NCI-H69 (cell line): ENCODE data around the gene ZCWPW1.

Experiments
- DNase-seq: peaks from one replicate; lab custom pipeline; 2025; lab: John Stamatoyannopoulos, UW

ZCWPW1 gene

DNA sequence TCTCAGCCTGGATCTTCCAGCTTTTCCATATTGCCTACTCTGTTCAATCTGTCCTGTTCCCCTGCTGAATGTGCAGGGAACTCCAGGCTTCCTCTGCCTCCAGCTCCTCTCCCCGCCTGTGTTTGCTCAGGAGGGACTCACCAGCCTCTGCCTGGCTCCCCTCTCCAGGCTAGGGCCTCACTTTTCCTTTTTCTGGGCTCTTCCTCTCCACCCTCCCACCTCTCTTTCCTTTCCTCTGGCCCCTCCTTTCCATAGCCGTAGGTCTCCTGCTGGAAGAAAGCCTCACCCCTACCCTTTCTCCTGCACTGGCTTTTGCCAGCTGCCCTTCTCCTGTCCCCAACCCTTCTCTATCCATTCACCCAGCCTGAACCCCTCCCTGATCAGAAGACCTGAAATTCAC lies 30.3 kb downstream of the ZCWPW1 start:
- no peak for DNase-seq

DNA sequence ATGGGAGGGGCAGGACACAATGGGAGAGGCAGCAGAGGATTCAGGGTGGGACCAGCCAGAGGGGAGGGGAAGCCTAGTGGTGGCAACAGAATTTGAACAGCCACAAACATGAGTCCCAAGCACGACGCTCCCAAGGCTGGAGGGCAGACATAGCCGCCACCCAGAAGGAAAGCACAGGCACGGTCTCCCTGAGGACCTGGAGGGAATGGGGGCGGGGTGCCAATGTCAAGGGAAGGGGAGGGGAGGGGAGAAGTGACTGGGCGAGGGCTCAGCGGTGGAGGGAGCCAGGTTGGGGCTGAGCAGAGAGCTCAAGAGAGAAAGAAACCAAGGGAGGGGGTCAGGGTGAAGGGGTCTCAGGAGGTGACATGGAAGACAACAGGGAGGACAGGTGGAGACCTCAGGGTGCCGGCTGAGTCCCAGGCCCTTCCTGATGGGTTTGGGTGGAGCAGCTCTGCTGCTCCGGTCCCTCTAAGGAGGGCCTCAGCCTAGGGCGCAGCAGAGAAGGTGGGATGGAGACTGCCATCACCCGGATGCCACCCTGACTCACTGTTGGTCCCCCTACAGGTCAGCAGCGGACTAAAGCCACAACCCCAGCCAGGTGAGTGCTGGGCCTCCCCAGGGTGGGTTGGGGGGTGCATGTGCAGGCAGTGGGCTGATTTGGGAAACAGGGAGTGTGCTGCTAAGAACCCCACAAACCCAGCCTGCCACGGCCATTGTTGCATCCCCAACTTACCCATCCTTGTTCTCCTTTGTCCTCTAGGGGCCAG lies 31.0 kb downstream of the ZCWPW1 start:
- no peak for DNase-seq

DNA sequence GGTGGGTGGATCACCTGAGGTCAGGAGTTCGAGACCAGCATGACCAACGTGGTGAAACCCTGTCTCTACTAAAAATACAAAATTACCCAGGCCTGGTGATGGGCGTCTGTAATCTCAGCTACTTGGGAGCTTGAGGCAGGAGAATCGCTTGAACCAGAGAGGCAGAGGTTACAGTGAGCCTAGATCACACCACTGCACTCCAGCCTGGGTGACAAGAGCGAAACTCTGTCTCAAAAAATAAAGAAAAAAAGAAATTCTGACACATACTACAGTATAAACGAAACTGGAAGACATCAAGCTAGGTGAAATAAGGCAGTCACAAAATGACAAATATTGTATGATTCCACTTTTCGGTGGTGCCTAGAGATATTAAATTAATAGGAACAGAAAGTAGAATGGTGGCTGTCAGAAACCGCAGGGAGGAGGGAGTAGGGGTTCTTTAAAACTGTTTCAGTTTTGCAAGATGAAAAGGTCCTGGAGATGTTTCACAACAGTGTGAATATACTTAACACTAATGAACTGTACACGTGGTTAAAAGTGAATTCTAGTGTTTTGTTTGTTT lies 32.0 kb downstream of the ZCWPW1 start:
- DNase-seq = no peak

DNA sequence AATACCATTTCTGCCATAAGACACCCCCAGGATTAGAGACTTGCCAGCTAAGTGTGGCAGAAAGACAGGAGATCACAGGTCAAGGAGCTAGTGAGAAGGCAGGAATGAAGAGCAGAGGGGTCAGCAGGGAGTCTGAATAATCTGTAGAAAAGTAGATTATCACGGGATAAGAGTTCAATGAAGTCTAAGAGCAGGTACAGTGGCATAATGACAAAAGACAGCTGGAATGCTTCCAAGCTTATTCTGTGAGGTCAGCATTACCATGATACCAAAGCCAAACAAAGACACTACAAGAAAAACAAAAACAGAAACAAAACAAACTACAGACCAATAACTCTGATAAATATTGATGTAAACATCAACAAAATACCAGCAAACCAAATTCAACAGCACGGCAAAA lies 34.4 kb downstream of the ZCWPW1 start:
- DNase-seq = no peak

DNA sequence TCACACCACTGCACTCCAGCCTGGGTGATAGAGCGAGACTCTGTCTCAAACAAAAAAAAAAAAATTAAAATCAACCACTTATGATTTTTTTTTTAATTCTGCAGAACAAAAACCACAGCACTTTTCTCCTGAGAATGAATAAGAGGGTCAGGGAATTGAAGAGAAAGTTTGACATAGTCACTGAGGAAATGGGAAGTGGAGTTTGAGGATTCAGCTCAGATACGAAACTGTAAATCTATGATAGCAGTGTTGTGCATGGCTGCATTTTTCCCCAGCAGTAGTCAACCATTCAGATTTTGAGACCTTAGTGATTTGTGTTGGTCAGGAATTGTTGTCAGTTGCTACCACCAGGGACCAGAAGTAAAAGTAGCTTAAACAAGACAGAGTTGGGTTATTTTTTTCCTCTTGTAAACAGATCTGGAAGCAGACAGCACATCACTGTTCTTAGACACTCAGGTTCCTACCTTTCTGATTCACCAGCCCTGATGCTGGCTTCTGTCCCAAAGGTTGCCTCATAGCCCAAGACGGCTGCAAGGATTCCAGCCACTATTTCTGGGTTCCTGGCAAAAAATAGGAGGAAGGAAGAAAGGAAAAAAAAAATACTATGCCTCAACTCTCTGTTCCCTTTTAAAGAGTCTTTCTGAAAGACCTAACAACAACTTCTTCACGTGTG lies 35.1 kb downstream of the ZCWPW1 start:
- DNase-seq = no peak

DNA sequence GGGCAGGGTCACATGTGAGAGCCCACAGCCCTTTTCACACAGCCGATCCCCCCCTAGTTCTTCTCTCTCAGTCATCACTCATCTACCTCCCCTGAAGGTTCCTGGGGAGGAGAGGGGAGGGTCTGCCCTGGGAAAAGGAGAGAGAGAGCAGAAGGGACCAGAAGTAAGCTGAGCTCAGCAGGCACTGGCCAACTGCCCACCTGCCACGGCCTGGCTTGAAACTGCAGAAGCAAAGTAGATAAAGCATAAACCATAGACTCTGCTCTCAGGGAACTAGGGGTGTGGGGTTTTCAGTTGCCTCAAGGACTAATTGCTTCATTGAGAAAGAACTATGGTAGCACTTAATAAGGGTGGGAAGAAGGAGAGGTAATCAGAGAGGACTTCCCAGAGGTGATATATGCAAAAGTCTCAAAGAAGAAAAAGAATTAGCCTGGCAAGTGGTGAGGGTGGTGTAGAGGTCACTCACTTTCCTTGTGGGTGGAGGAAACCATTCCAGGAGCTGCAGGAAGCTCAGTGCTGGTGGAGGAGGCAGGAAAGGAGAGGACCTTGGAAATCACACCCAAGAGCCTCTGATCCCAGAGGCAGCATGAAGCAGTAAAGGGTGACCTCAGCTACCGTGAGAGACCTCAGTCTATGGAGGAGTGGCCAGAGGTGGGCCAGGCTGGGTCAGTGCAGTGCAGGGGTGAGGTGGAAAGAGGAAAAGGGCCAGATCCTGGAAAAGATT lies 38.1 kb downstream of the ZCWPW1 start:
- DNase-seq = no peak

DNA sequence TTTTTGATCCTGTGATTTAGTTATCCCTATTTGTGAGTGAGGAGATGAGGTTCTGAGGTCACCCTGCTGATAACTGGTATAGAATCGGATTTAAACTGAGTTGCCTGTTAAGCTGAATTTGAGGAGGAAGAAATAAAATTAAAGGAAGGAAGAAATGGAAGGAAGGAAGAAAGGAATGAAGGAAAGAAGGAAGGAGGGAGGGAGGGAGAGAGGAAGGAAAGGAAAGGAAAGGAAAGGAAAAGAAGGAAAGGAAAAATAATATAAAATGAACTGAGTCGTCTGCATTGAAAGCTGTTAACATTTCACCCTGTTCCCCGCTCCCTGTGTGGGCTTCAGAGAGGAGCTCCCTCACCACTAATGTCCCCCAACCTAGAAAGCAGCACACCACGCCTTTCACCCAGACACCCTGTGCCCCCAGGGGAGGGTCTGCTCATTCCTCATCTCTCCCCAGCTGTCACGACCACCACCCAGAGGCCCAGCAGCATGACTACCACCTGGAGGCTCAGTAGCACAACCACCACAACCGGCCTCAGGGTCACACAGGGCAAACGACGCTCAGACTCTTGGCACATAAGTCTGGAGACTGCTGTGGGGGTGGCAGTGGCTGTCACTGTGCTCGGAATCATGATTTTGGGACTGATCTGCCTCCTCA lies 38.9 kb downstream of the ZCWPW1 start:
- no peak for DNase-seq

DNA sequence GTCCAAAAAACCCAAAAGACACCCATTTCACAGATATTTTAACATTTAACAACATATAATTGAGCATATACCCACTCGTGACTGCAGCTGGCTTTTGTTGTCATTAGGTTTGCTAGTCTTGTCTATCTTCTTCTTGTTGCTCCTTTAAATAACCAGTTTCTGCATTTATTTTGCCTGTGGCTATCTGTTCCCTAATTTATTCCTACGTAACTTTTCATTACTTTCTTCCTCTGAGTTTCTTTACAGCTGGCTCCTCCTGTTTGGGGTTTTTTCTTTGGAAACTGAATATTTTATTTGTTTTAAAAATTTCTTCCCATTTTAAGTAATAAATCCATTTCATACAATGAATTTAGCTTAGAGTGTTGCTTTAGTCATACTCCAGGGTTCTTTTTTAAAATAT lies 40.8 kb downstream of the ZCWPW1 start:
- DNase-seq = no peak

DNA sequence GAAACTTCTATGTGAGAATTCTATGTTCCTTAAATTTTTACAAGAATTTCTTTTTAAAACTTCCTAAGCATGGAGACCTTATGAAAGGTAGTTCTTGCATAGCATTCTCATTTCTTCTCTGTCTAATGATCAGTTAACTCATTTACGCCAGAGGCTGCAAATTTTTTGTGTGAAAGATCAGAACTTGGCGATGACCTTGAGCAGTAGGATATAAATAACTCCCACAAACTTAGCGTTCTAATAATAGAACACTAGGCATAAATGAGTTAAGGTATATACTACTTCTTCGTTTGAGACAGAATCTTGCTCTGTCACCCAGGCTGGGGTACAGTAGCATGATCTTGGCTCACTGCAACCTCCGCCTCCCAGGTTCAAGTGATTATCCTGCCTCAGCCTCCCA lies 41.6 kb downstream of the ZCWPW1 start:
- no peak for DNase-seq

DNA sequence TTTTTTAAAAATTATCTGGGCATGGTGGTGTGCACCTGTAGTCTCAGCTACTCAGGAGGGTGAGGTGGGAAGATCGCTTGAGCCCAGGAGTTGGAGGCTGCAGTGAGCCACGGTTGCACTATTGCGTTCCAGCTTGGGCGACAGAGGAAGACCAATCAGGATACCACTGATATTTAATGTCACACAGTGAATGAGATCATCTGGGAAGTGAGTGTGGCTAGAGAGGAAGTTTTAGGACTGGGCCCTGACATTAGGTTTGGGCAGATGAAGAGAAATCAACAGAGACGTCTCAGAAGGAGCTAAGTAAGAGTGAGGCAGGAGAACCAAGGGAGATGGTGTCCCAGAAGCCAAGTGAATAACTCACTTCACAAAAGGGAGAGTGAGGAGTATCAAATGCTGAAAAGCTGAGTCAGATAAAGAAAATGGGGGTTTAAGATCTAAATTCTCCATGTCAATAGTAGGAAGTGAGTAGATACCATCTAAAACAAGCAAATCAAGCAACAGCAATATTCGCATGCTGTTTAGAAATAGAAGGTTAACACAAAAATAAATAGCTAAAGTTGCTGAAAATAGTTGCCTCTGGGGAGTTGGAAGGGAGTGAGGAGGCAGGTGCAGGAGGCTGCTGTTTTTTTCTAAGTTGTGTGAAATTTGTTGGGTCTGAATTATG lies 43.7 kb downstream of the ZCWPW1 start:
- DNase-seq = no peak

DNA sequence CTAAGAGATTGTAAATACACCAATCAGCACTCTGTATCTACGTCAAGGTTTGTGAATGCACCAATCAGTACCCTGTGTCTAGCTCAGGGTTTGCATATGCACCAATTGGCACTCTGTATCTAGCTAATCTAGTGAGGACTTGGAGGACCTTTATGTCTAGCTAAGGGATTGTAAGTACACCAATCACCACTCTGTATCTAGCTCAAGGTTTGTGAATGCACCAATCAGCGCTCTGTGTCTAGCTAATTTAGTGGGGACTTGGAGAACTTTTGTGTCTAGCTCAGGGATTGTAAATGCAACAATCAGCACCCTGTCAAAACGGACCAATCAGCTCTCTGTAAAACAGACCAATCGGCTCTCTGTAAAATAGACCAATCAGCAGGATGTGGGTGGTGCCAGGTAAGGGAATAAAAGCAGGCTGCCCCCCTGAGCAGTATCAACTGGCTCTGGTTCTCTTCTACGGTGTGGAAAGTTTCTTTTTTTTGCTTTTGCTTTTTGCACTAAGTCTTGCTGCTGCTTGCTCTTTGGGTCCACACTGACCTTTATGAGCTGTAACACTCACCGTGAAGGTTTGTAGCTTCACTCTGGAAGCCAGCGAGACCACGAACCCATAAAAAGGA lies 46.2 kb downstream of the ZCWPW1 start:
- DNase-seq = peak; percentile 92

DNA sequence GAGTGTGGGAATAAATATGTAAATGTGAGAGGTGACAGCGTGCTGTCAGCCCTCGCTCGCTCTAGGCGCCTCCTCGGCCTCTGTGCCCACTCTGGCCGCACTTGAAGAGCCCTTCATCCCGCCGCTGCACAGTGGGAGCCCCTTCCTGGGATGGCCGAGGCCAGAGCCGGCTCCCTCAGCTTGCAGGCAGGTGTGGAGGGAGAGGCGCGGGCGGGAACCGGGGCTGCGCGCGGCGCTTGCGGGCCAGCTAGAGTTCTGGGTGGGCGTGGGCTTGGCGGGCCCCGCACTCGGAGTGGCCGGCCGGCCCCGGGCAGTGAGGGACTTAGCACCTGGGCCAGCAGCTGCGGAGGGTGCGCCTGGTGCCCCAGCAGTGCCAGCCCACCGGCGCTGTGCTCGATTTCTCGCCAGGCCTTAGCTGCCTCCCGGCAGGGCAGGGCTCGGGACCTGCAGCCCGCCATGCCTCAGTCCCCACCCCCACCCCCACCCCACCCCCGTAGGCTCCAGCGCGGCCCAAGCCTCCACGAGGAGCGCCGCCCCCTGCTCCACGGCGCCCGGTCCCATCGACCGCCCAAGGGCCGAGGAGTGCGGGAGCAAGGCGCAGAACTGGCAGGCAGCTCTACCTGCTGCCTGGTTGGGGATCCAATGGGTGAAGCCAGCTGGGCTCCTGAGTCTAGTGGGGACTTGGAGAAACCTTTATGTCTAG lies 46.8 kb downstream of the ZCWPW1 start:
- DNase-seq = peak; percentile 52

DNA sequence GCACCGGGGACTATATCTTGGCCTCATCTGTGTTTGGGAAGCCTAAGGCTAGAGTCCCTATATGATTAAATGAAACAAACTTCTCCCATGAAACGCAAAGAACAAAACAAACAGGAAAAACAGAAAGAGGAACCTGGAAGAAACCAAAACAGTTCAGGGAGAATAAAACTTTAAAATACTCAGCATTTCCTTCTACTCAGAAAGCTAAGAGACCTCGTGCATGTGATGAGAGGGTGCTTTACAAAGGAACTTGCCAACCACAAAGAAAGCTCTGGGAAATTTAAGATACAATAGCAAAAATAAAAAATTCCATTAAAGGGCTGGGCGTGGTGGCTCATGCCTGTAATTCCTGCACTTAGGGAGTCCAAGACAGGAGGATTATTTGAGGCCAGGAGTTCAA lies 48.3 kb downstream of the ZCWPW1 start:
- no peak for DNase-seq

DNA sequence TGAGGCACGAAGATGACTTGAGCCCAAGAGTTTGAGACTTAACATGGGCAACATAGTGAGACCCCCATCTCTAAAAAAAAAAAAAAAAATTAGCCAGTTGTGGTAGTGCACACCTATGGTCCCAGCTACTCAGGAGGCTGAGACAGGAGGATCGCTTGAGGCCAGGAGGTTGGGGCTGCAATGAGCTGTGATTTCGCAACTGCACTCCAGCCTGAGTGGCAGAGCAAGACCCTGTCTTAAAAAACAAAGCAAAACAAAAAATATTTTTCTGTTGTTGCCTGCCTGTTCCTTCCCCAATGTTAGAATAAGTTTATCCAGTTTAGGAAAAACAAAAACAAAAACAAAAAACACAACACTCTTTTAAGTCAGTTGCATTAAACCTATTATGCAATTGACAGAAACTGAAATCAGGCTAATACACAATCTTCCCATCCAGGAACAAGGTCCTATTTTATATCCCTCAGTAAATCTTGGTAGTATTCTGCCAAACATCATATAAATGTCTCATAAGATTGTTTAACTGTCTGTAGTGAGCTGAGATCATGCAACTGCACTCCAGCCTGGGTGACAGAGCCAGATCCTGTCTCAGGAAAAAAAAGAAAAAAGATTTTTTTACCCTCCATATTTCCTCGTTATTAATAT lies 50.3 kb downstream of the ZCWPW1 start:
- DNase-seq = no peak

DNA sequence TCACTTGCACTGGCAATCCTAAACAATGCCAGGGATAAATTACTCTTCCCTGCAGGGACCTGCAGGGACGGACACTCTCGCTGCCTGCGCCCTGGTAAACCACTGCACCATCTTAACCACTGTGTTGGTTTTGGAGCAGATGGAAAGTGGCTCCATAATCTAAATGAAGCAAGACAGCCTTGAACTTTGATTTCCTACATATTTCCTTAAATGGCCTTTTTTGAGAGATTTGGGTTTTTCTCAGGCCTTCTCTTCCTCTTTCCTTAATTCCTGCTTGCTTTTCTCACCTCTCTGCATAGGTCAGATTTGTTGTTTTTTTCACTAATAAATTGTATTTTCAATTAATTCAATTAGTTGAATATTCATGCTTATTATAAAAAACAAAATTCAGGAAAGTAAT lies 52.4 kb downstream of the ZCWPW1 start:
- no peak for DNase-seq

DNA sequence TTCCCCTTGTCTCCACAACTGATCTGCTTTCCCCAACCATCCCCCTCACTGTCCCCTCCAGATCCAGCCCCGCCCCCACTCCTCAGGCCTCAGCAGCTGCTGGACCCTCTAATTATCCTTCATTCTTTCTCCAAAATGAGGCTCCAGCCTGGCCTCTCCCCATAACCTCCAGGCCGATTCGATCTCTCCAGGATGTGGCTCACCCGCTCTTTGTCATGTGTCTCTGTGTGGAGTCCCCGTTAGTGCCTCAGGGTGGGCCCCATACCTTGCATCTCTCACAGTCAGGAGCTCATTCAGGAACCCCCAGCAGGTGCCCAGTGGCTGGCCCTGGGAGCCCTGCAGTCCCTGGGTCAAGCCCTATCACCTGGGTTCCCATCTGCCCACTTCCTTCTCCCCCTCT lies 53.9 kb downstream of the ZCWPW1 start:
- no peak for DNase-seq

DNA sequence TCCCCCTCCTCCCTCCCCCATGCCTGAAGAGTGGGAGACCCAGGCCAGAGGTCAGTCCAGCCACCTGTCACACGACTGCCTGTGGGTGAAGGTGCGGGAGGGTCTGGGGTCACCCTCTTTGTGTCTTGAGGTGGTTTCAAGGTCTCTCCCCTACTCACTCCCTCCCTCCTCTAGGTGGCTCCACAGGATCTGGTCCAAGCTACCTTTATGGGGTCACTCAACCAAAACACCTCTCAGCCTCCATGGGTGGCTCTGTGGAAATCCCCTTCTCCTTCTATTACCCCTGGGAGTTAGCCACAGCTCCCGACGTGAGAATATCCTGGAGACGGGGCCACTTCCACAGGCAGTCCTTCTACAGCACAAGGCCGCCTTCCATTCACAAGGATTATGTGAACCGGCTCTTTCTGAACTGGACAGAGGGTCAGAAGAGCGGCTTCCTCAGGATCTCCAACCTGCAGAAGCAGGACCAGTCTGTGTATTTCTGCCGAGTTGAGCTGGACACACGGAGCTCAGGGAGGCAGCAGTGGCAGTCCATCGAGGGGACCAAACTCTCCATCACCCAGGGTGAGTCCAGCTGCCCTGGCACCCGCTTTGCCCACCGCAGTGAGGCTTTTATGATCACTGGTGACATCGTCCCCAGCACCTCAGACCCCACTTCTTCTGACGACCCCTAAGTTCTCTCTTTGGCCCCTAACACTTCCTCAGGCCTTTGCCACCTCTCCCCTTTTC lies 54.5 kb downstream of the ZCWPW1 start:
- peak; percentile 13 for DNase-seq

DNA sequence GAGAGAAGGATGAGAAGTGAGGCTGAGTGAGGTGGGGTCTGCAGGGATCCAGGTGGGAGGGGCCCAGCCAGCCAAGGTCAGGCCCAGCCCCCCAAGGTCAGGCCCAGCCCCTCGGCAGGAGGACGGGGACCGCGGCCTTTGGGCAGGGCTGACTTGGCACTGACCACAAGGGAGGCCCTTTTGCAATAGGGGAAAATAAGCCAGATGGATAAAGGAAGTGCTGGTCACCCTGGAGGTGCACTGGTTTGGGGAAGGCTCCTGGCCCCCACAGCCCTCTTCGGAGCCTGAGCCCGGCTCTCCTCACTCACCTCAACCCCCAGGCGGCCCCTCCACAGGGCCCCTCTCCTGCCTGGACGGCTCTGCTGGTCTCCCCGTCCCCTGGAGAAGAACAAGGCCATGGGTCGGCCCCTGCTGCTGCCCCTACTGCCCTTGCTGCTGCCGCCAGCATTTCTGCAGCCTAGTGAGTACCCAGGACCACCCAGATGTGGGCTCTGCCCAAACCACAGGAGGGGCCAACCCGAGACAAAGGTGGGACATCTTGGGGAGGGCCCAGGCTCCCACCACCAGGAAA lies 55.2 kb downstream of the ZCWPW1 start, which contains the start of gene PILRA:
Gene PILRA, plus strand, starts transcription at position 227 of the 571 bp plus-strand sequence. Its CDS starts 170 bp downstream, at position 397.
- DNase-seq = no peak

DNA sequence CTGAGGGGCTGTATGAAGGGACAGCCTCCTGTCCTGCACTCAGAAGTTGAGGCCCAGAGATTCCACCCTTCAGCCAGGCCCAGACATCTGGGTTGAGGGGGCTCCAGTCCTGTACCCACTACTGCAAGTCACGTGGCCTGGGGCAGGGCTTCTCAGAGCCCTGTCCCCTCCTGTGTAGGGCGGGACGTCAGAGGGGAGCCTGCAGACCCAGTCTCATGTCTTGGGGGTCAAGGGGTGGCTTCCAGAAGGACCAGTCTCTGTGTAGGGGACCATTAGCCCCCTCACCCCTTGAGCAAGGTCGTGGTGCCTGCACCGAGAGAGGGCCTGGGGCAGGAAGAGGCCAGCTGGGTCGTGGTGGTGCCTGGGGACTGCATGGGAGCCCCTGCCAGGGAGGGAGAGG lies 55.8 kb downstream of the ZCWPW1 start:
- no peak for DNase-seq
